GM23248 (cell line): ENCODE data around the gene GPR108. TPM values are rescaled to one million over a fixed set of nuclear protein-coding genes. Genes with fewer than 3 reads are reported as not detected.

Experiments
- DNase-seq: peaks from one replicate; pipeline ENCODE4 v3.0.0-alpha.2; 2015
- H2AFZ ChIP-seq: fragments of 200-600 bp; sonication (generic); 2 replicates; pipeline ENCODE4 v1.6.1; 2016; ENCODE audit warnings: antibody characterized with exemption
- H3F3A ChIP-seq: fragments of 200-600 bp; sonication (generic); 2 replicates; pipeline ENCODE4 v1.6.1; 2016; ENCODE audit warnings: mild to moderate bottlenecking, antibody characterized with exemption, mixed run types; ENCODE audit not compliant: insufficient read depth
- H3K27ac ChIP-seq: fragments of 200-600 bp; sonication (generic); 2 replicates; pipeline ENCODE4 v1.5.1; 2016; ENCODE audit warnings: mild to moderate bottlenecking
- H3K27me3 ChIP-seq: fragments of 200-600 bp; sonication (generic); replicated peaks from 2 replicates; pipeline ENCODE4 v1.6.1; 2016; ENCODE audit warnings: mild to moderate bottlenecking; ENCODE audit not compliant: insufficient read depth
- H3K36me3 ChIP-seq: fragments of 200-600 bp; sonication (generic); 2 replicates; pipeline ENCODE4 v1.6.1; 2016; ENCODE audit warnings: low read depth, mild to moderate bottlenecking
- H3K4me1 ChIP-seq: fragments of 200-600 bp; sonication (generic); 2 replicates; pipeline ENCODE4 v1.6.1; 2016; ENCODE audit warnings: mild to moderate bottlenecking; ENCODE audit not compliant: insufficient read depth
- H3K4me2 ChIP-seq: fragments of 200-600 bp; sonication (generic); one replicate; pipeline ENCODE4 v1.6.1; 2016; ENCODE audit warnings: mild to moderate bottlenecking; ENCODE audit not compliant: unreplicated experiment
- H3K4me3 ChIP-seq: fragments of 200-600 bp; sonication (generic); 2 replicates; pipeline ENCODE4 v1.5.1; 2016; ENCODE audit warnings: mild to moderate bottlenecking
- H3K79me2 ChIP-seq: fragments of 200-600 bp; sonication (generic); 2 replicates; pipeline ENCODE4 v1.6.1; 2016; ENCODE audit warnings: mild to moderate bottlenecking; ENCODE audit not compliant: insufficient read depth
- H3K9ac ChIP-seq: fragments of 200-600 bp; sonication (generic); 2 replicates; pipeline ENCODE4 v1.6.1; 2016; ENCODE audit warnings: mild to moderate bottlenecking
- H3K9me2 ChIP-seq: fragments of 200-600 bp; sonication (generic); 2 replicates; pipeline ENCODE4 v1.6.1; 2016; ENCODE audit warnings: mixed run types, mild to moderate bottlenecking, moderate library complexity; ENCODE audit not compliant: insufficient read depth
- H3K9me3 ChIP-seq: fragments of 200-600 bp; sonication (generic); one replicate; pipeline ENCODE4 v1.6.1; 2017; ENCODE audit warnings: low read depth
- H4K20me1 ChIP-seq: fragments of 200-600 bp; sonication (generic); 2 replicates; pipeline ENCODE4 v1.6.0; 2016; ENCODE audit not compliant: insufficient read depth
- EZH2 ChIP-seq: fragments of 200-600 bp; sonication (generic); IDR thresholded peaks from 2 replicates; pipeline ENCODE4 v1.6.1; 2018; ENCODE audit warnings: antibody characterized with exemption, mild to moderate bottlenecking; ENCODE audit not compliant: insufficient read depth, poor library complexity, severe bottlenecking
- EZH2phosphoT487 ChIP-seq: fragments of 200-600 bp; sonication (generic); IDR thresholded peaks from 2 replicates; pipeline ENCODE4 v1.6.1; 2018; ENCODE audit warnings: antibody characterized with exemption, moderate library complexity, mild to moderate bottlenecking, low read depth; ENCODE audit not compliant: insufficient read depth
- WGBS, 2 experiments: methylation state at CpG; one replicate each; pipeline ENCODE4 v1.1.6; 2015 to 2017; ENCODE audit warnings: low lambda C conversion rate in 2 of 2, low coverage in 1 of 2; ENCODE audit errors: missing lambda C conversion rate in 2 of 2; 5-methylcytosine and 5-hydroxymethylcytosine counted together
- in situ Hi-C: fragments of 300-500 bp; cut with MboI; formaldehyde crosslinking; loops from 2 replicates; pipeline ENCODE4 v1.15.0; 2020
- polyA plus RNA-seq: library from polyadenylated mRNA; unstranded; fragments of >200 nt; fragmentation: Nextera tagmentation; extraction: Ambion mirVana; gene quantifications from 2 replicates; pipeline ENCODE4 v1.2.1, GENCODE V29; 2016
- total RNA-seq: library from RNA; depleted of rRNA; stranded (reverse); fragments of >200 nt; shearing (Covaris generic); gene quantifications from 2 replicates; pipeline ENCODE4 v1.2.3, GENCODE V29; 2014

GPR108 gene
- total and polyA plus RNA-seq, 2 experiments from 2014 or later = 75.7 to 78.8 TPM

GRCh38 chr19:6745965-6746364, 8.6 kb upstream of the GPR108 start:
- in situ Hi-C loops = no loop called here
- peaks cover 31% of the 10 kb centered on the region for H3K36me3 ChIP-seq

GRCh38 chr19:6744381-6745301, 7.3 kb upstream of the GPR108 start:
- Histone ChIP-seq H3K79me2 (peaks cover 34% of the 10 kb centered on the region), H3K36me3 (peaks cover 27% of the 10 kb centered on the region), H3K4me1 (peaks cover 23% of the 10 kb centered on the region), H2AFZ (peak overlapping the region; percentile 57), H3K9ac (peak overlapping the region; percentile 47), H3K4me2 (peak overlapping the region; percentile 72), H3K27me3 (no peaks in the 10 kb centered on the region), H3K27ac (peak overlapping the region; percentile 70), H4K20me1 (no peaks in the 10 kb centered on the region), H3K9me3 (no peaks in the 10 kb centered on the region), H3K4me3 (peak overlapping the region; percentile 38), H3F3A (peaks cover 33% of the 10 kb centered on the region), H3K9me2 (no peaks in the 10 kb centered on the region)
- peak; percentile 92 for DNase-seq
- TF ChIP-seq EZH2 = no peak
- TF ChIP-seq EZH2phosphoT487 = no peak
- WGBS, 2 experiments = 3 to 4% methylated on average over 27 to 41 of the region's 41 CpGs
- in situ Hi-C loops = no loop called here

More at GRCh38 chr19:6745965-6746364, 8.6 kb upstream of the GPR108 start:
- no peaks in the 10 kb centered on the region for H3K27me3 ChIP-seq
- peaks cover 33% of the 10 kb centered on the region for H3F3A ChIP-seq
- no peak overlapping the region for H3K4me3 ChIP-seq
- no peak for TF ChIP-seq EZH2
- TF ChIP-seq EZH2phosphoT487 = no peak
- no peaks in the 10 kb centered on the region for H3K9me2 ChIP-seq
- no peak overlapping the region for H3K9ac ChIP-seq
- no peaks in the 10 kb centered on the region for H4K20me1 ChIP-seq
- 89 to 93% methylated on average over 13 to 24 of the region's 24 CpGs for WGBS, 2 experiments
- no peak overlapping the region for H3K4me2 ChIP-seq
- H3K9me3 ChIP-seq = no peaks in the 10 kb centered on the region
- no peak overlapping the region for H2AFZ ChIP-seq
- no peak overlapping the region for H3K27ac ChIP-seq
- H3K4me1 ChIP-seq = peaks cover 23% of the 10 kb centered on the region
- no peak for DNase-seq
- H3K79me2 ChIP-seq = peaks cover 21% of the 10 kb centered on the region

GRCh38 chr19:6743714-6744380, 6.5 kb upstream of the GPR108 start:
- TF ChIP-seq EZH2 = no peak
- no peak for TF ChIP-seq EZH2phosphoT487
- no peak for DNase-seq
- no peaks in the 10 kb centered on the region for H4K20me1 ChIP-seq
- peaks cover 35% of the 10 kb centered on the region for H3K79me2 ChIP-seq
- in situ Hi-C loops = no loop called here
- no peaks in the 10 kb centered on the region for H3K9me3 ChIP-seq
- H2AFZ ChIP-seq = peak overlapping the region; percentile 57; the same call in 1 of the 2 replicates
- peak overlapping the region; percentile 72 for H3K4me2 ChIP-seq
- peaks cover 27% of the 10 kb centered on the region for H3K4me1 ChIP-seq
- no peaks in the 10 kb centered on the region for H3K27me3 ChIP-seq
- H3K36me3 ChIP-seq = peaks cover 21% of the 10 kb centered on the region
- H3K9me2 ChIP-seq = no peaks in the 10 kb centered on the region
- peak overlapping the region; percentile 38 for H3K4me3 ChIP-seq
- H3K27ac ChIP-seq = peak overlapping the region; percentile 70
- peak overlapping the region; percentile 47 for H3K9ac ChIP-seq
- peaks cover 28% of the 10 kb centered on the region for H3F3A ChIP-seq
- WGBS, 2 experiments = 57 to 61% methylated on average over 13 to 15 of the region's 15 CpGs

GRCh38 chr19:6743066-6743465, 5.7 kb upstream of the GPR108 start:
- H3K4me1 ChIP-seq = peaks cover 35% of the 10 kb centered on the region
- no peak for DNase-seq
- H3F3A ChIP-seq = peaks cover 36% of the 10 kb centered on the region
- no peak overlapping the region for H3K4me2 ChIP-seq
- H3K9ac ChIP-seq = no peak overlapping the region
- no peak overlapping the region for H3K27ac ChIP-seq
- no peak overlapping the region for H3K4me3 ChIP-seq
- H3K9me2 ChIP-seq = no peaks in the 10 kb centered on the region
- 83 to 88% methylated on average over 7 of the region's 7 CpGs for WGBS, 2 experiments
- H3K36me3 ChIP-seq = peaks cover 18% of the 10 kb centered on the region
- TF ChIP-seq EZH2phosphoT487 (no peak), EZH2 (no peak)
- H4K20me1 ChIP-seq = no peaks in the 10 kb centered on the region
- in situ Hi-C loops = no loop called here
- no peaks in the 10 kb centered on the region for H3K27me3 ChIP-seq
- H2AFZ ChIP-seq = no peak overlapping the region
- peaks cover 35% of the 10 kb centered on the region for H3K79me2 ChIP-seq
- H3K9me3 ChIP-seq = no peaks in the 10 kb centered on the region
